HG03469 (cell line): ENCODE results near the gene CHDH.

Source experiments
- ATAC-seq: cut with Tn5 transposase; IDR thresholded peaks from one replicate; pipeline ENCODE4 v1.9.1; 2021; ENCODE audit warnings: mild to moderate bottlenecking, moderate library complexity, moderate number of reproducible peaks; ENCODE audit not compliant: unreplicated experiment

Gene CHDH

GRCh38 chr3:53763353-53763752 lies 82.9 kb downstream of the CHDH start:
- no peak for ATAC-seq
